Endothelial cell of umbilical vein (primary cell): ENCODE data around the gene DLG5. TPM values are rescaled to one million over a fixed set of nuclear protein-coding genes. Genes with fewer than 3 reads are reported as not detected.
A peak's percentile ranks its signal among the peaks of the same experiment; 100 is the strongest.

ENCODE experiments used
- BruUV-seq: library from RNA; stranded (reverse); fragments of 400-500 nt; replicated peaks from 2 replicates; lab custom pipeline; 2021; lab: Mats Ljungman, UMichigan
- CTCF ChIA-PET: fragments of 300-600, 350-600 bp; sonication (Branson Sonifier 250); formaldehyde crosslinking; loops from one replicate; lab custom pipeline; 2021; ENCODE audit warnings: antibody characterized with exemption, inconsistent platforms; lab: Charles Lee
- POLR2A ChIA-PET: fragments of 300-600, 350-600 bp; sonication (Branson Sonifier 250); formaldehyde crosslinking; loops from one replicate; lab custom pipeline; 2021; ENCODE audit warnings: antibody characterized with exemption, inconsistent platforms; lab: Charles Lee
- DNase-seq: peaks from one replicate; pipeline ENCODE4 v3.0.0-alpha.2; 2011; ENCODE audit warnings: low read depth, low spot score
- FAIRE-seq: peaks from 2 replicates; lab custom pipeline; 2011; peaks lifted over from hg19 to GRCh38; lab: Jason Lieb, UNC
- H2AFZ ChIP-seq: 2 replicates; pipeline ENCODE4 v1.6.0; 2012; ENCODE audit warnings: low read depth, low read length, control low read depth, inconsistent platforms
- H3K27ac ChIP-seq: 2 replicates; pipeline ENCODE4 v1.5.1; 2011; ENCODE audit warnings: low read depth, mild to moderate bottlenecking, control low read depth, low read length, moderate library complexity; ENCODE audit not compliant: insufficient read depth
- H3K27me3 ChIP-seq, 2 experiments: 2 replicates each; pipeline versions ENCODE4 v1.6.0 to v1.6.1; 2011; ENCODE audit warnings: low read length in 2 of 2, mixed read lengths in 1 of 2; ENCODE audit not compliant: control insufficient read depth in 2 of 2, insufficient read depth in 2 of 2
- H3K36me3 ChIP-seq, 2 experiments: 2 replicates in 1 of 2; 3 replicates in 1 of 2; pipeline ENCODE4 v1.5.1; 2011; ENCODE audit warnings: low read length in 2 of 2, mild to moderate bottlenecking in 1 of 2, moderate library complexity in 1 of 2; ENCODE audit not compliant: control insufficient read depth in 2 of 2, insufficient read depth in 2 of 2; ENCODE audit errors: extremely low read depth in 1 of 2
- H3K4me1 ChIP-seq: 3 replicates; pipeline ENCODE4 v1.5.1; 2011; ENCODE audit warnings: mild to moderate bottlenecking, low read length; ENCODE audit not compliant: control insufficient read depth, insufficient read depth; ENCODE audit errors: extremely low read depth
- H3K4me2 ChIP-seq: 2 replicates; pipeline ENCODE4 v1.6.1; 2011; ENCODE audit warnings: low read length, control low read depth, mixed read lengths; ENCODE audit not compliant: insufficient read depth
- H3K4me3 ChIP-seq, 3 experiments: fragments of 200-600 bp in 1 of 3; sonication (generic), shearing (Covaris generic) in 1 of 3; replicated peaks in 1 of 3; 2 replicates each; pipeline ENCODE4 v1.5.1; 2011 to 2016; ENCODE audit warnings: control low read depth in 3 of 3, low read length in 3 of 3, mild to moderate bottlenecking in 2 of 3, inconsistent platforms in 1 of 3, low read depth in 1 of 3, moderate library complexity in 1 of 3; ENCODE audit not compliant: insufficient read depth in 1 of 3
- H3K79me2 ChIP-seq: 2 replicates; pipeline ENCODE4 v1.6.0; 2012; ENCODE audit warnings: low read length, inconsistent platforms; ENCODE audit not compliant: control insufficient read depth, insufficient read depth
- H3K9ac ChIP-seq: replicated peaks from 2 replicates; pipeline ENCODE3; 2011; ENCODE audit warnings: low read length, control low read depth; ENCODE audit not compliant: insufficient read depth; ENCODE audit errors: extremely low read depth
- H3K9me1 ChIP-seq: replicated peaks from 3 replicates; pipeline ENCODE4 v1.6.0; 2011; ENCODE audit warnings: mild to moderate bottlenecking, low read length; ENCODE audit not compliant: control insufficient read depth, insufficient read depth; ENCODE audit errors: extremely low read depth
- H3K9me3 ChIP-seq: replicated peaks from 2 replicates; pipeline ENCODE4 v1.5.1; 2012; ENCODE audit warnings: low read length, inconsistent platforms; ENCODE audit not compliant: control insufficient read depth, insufficient read depth
- H4K20me1 ChIP-seq: replicated peaks from 2 replicates; pipeline ENCODE3; 2011; ENCODE audit warnings: mild to moderate bottlenecking, low read length; ENCODE audit not compliant: control insufficient read depth, insufficient read depth; ENCODE audit errors: extremely low read depth
- CTCF ChIP-seq, 2 donors: IDR thresholded peaks; 1 replicate in 1 of 2; 2 replicates in 1 of 2; pipeline ENCODE4 v1.5.1; 2011; ENCODE audit warnings: low read length in 2 of 2, mild to moderate bottlenecking in 2 of 2, moderate library complexity in 2 of 2, control low read depth in 1 of 2, inconsistent platforms in 1 of 2, low read depth in 1 of 2; ENCODE audit not compliant: insufficient read depth in 1 of 2; ENCODE audit errors: extremely low read depth in 1 of 2
- EZH2 ChIP-seq: IDR thresholded peaks from 2 replicates; pipeline ENCODE4 v1.6.1; 2012; ENCODE audit warnings: borderline replicate concordance, low read depth, mild to moderate bottlenecking, moderate library complexity, low read length, inconsistent platforms; ENCODE audit not compliant: severe bottlenecking
- FOS ChIP-seq: IDR thresholded peaks from 2 replicates; pipeline ENCODE4 v1.6.1; 2011; ENCODE audit warnings: mild to moderate bottlenecking, low read length, moderate library complexity, borderline replicate concordance; ENCODE audit not compliant: insufficient read depth
- GATA2 ChIP-seq: IDR thresholded peaks from 2 replicates; pipeline ENCODE4 v1.7.0; 2011; ENCODE audit warnings: low read depth, mild to moderate bottlenecking, moderate library complexity, mixed read lengths, low read length; ENCODE audit not compliant: insufficient read length, insufficient read depth
- JUN ChIP-seq: IDR thresholded peaks from 2 replicates; pipeline ENCODE4 v1.6.1; 2011; ENCODE audit warnings: borderline replicate concordance, low read depth; ENCODE audit not compliant: insufficient read length, insufficient read depth
- MAX ChIP-seq: IDR thresholded peaks from 2 replicates; pipeline ENCODE4 v1.6.1; 2011; ENCODE audit not compliant: insufficient read depth, insufficient read length
- MYC ChIP-seq: IDR thresholded peaks from one replicate; pipeline ENCODE4 v1.6.1; 2011; ENCODE audit warnings: mild to moderate bottlenecking, low read depth, low read length
- POLR2A ChIP-seq: IDR thresholded peaks from 2 replicates; pipeline ENCODE4 v1.6.1; 2012; ENCODE audit warnings: low read depth, mild to moderate bottlenecking, control low read depth, low read length
- POLR2AphosphoS5 ChIP-seq: IDR thresholded peaks from 2 replicates; pipeline ENCODE4 v1.6.1; 2012; ENCODE audit warnings: low read depth, mild to moderate bottlenecking, control low read depth, low read length, moderate library complexity; ENCODE audit not compliant: insufficient read depth
- dilution Hi-C: fragments of 300-500 bp; cut with MboI; formaldehyde crosslinking; loops from one replicate; pipeline ENCODE4 v1.15.0; 2019; ENCODE audit warnings: low sequenced_read_pairs; ENCODE audit not compliant: extremely low pct_ligation_motif_present
- intact Hi-C: fragments of 100-400 bp; cut with micrococcal nuclease; formaldehyde crosslinking; loops from one replicate; pipeline ENCODE4 v1.10.0; 2022
- polyA plus RNA-seq, 4 experiments: library from polyadenylated mRNA; depleted of rRNA in 3 of 4; stranded (reverse) in 3 of 4; unstranded in 1 of 4; fragments of >200 nt; gene quantifications; 2 replicates each; pipeline versions ENCODE4 v1.2.1 to v1.2.3, GENCODE V29; 2011 to 2012; ENCODE audit warnings: missing spikeins in 1 of 4
- total RNA-seq: library from RNA; stranded (reverse); gene quantifications from 2 replicates; pipeline ENCODE4 v1.2.3, GENCODE V29; 2021

The DLG5 gene
- total and polyA plus RNA-seq, 2 donors (not counting 3 experiments of a cell fraction or from before 2014, with no cell fraction given) = 12.3 to 24.9 TPM

GRCh38 chr10:77888356-77888703 is 38.2 kb downstream of the DLG5 start:
- no peak overlapping the region for H3K4me3 ChIP-seq
- FAIRE-seq = peak; percentile 12
- ChIA-PET POLR2A (no interaction called here), CTCF (no interaction called here)
- no peak overlapping the region for H2AFZ ChIP-seq
- H3K27ac ChIP-seq = no peak overlapping the region
- no peaks in the 10 kb centered on the region for H4K20me1 ChIP-seq
- TF ChIP-seq CTCF (IDR thresholded peaks at IDR 0.05; ENCODE audit: extremely low read depth in 1 of 2, insufficient read depth in 1 of 2, low read depth in 1 of 2, low read length in 2 of 2) (no peak), FOS (no peak), EZH2 (no peak), GATA2 (no peak), JUN (no peak), POLR2A (no peak), POLR2AphosphoS5 (no peak), MAX (no peak), MYC (no peak)
- no peak overlapping the region for H3K9ac ChIP-seq
- dilution Hi-C loops (no loop called here), intact Hi-C loops (no loop called here)
- H3K79me2 ChIP-seq = no peaks in the 10 kb centered on the region
- no peaks in the 10 kb centered on the region for H3K27me3 ChIP-seq
- no peaks in the 10 kb centered on the region for H3K36me3 ChIP-seq
- no peaks in the 10 kb centered on the region for H3K9me1 ChIP-seq
- no peaks in the 10 kb centered on the region for H3K9me3 ChIP-seq
- DNase-seq = no peak
- no peak overlapping the region for H3K4me2 ChIP-seq
- BruUV-seq = no TSS peak
- no peaks in the 10 kb centered on the region for H3K4me1 ChIP-seq
